Cardiac muscle cell (in vitro differentiated cells and primary cell): ENCODE data around the gene FBXL5. TPM values are rescaled to one million over a fixed set of nuclear protein-coding genes. Genes with fewer than 3 reads are reported as not detected.

Experiments used
- DNase-seq, 2 donors: peaks; one replicate each; pipeline versions ENCODE4 v3.0.0 to v3.0.0-alpha.2; 2010 to 2017; ENCODE audit warnings: low read depth in 1 of 2, low spot score in 1 of 2
- H3K27ac ChIP-seq: fragments of 200-600 bp; sonication (generic); 2 replicates; pipeline ENCODE4 v1.5.1; 2016
- H3K27me3 ChIP-seq: fragments of 200-600 bp; sonication (generic); 2 replicates; pipeline ENCODE4 v1.6.0; 2016; ENCODE audit warnings: control low read depth
- H3K36me3 ChIP-seq: fragments of 200-600 bp; sonication (generic); 2 replicates; pipeline ENCODE4 v1.5.1; 2016; ENCODE audit warnings: control low read depth
- H3K4me1 ChIP-seq: fragments of 200-600 bp; sonication (generic); 2 replicates; pipeline ENCODE4 v1.8.1; 2017; ENCODE audit warnings: low read depth, mild to moderate bottlenecking, mixed run types
- H3K4me3 ChIP-seq: fragments of 200-600 bp; sonication (generic); 2 replicates; pipeline ENCODE4 v1.5.1; 2016; ENCODE audit warnings: mild to moderate bottlenecking
- H3K9me3 ChIP-seq: fragments of 200-600 bp; sonication (generic); 2 replicates; pipeline ENCODE4 v1.5.1; 2017; ENCODE audit warnings: low read depth, mild to moderate bottlenecking, control low read depth
- polyA plus RNA-seq: library from polyadenylated mRNA; unstranded; fragments of >200 nt; fragmentation: Nextera tagmentation; extraction: Ambion mirVana; gene quantifications from 2 replicates; pipeline ENCODE4 v1.2.1, GENCODE V29; 2016
- total RNA-seq: library from RNA; depleted of rRNA; stranded (reverse); fragments of >200 nt; gene quantifications from 2 replicates; pipeline ENCODE4 v1.2.3, GENCODE V29; 2016
- TF ChIP-seq, protein P1 (sequence below): IDR thresholded peaks from 2 replicates; pipeline ENCODE4 v1.5.1; 2012; ENCODE audit warnings: low read depth, mild to moderate bottlenecking, low read length

FBXL5 gene, protein sequence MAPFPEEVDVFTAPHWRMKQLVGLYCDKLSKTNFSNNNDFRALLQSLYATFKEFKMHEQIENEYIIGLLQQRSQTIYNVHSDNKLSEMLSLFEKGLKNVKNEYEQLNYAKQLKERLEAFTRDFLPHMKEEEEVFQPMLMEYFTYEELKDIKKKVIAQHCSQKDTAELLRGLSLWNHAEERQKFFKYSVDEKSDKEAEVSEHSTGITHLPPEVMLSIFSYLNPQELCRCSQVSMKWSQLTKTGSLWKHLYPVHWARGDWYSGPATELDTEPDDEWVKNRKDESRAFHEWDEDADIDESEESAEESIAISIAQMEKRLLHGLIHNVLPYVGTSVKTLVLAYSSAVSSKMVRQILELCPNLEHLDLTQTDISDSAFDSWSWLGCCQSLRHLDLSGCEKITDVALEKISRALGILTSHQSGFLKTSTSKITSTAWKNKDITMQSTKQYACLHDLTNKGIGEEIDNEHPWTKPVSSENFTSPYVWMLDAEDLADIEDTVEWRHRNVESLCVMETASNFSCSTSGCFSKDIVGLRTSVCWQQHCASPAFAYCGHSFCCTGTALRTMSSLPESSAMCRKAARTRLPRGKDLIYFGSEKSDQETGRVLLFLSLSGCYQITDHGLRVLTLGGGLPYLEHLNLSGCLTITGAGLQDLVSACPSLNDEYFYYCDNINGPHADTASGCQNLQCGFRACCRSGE
- total RNA-seq (55.6 and 66.3 TPM in 2 replicates), polyA plus RNA-seq (39.0 and 96.5 TPM in 2 replicates)

DNA sequence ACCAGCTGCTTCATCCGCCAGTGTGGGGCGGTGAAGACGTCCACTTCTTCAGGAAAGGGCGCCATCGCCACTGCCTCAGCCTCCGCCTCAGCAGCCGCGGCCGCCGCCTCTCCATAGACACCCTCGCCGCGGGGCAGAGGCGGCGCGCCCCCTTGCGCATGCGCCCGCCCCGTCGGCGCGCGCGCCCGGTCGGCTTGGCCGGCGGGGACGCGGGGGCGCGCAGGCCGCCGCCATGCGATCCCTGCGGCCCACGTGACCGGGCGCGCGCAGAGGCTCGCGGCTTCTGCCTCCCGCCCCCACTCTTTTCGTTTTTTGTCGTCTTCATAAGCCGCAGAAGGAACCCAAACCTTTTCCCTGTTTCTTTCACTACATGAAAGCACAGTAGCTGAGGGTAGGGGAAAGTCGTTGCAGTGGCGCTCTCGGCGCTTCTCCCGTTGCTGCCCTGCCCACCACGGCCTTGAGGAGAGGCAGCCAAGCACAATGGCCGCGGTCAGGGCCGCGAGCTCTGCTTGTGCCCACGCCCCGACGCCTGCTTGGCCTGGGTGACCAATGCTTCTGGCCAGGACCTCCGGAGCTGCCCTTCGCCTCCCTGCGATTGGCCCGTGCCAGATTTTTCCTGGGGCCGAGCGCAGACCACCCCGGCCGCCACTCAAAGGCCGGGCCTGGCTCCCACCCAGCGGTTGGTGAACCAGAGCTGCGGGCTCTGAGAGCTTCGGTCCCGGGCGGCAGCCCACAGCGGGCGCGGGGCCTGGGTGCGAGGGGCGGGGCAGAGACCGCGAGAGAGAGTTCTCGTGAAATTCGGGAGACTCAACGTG is at the start of gene FBXL5:
FBXL5 (minus strand) TSS at position 135 of the 815 bp plus-strand sequence; CDS start at position 65, 70 bp downstream.
- TF ChIP-seq, protein P1, sequence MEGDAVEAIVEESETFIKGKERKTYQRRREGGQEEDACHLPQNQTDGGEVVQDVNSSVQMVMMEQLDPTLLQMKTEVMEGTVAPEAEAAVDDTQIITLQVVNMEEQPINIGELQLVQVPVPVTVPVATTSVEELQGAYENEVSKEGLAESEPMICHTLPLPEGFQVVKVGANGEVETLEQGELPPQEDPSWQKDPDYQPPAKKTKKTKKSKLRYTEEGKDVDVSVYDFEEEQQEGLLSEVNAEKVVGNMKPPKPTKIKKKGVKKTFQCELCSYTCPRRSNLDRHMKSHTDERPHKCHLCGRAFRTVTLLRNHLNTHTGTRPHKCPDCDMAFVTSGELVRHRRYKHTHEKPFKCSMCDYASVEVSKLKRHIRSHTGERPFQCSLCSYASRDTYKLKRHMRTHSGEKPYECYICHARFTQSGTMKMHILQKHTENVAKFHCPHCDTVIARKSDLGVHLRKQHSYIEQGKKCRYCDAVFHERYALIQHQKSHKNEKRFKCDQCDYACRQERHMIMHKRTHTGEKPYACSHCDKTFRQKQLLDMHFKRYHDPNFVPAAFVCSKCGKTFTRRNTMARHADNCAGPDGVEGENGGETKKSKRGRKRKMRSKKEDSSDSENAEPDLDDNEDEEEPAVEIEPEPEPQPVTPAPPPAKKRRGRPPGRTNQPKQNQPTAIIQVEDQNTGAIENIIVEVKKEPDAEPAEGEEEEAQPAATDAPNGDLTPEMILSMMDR, result no peak
- peaks cover 32% of the 10 kb centered on the region for H3K4me1 ChIP-seq
- H3K27me3 ChIP-seq, result no peaks in the 10 kb centered on the region
- H3K36me3 ChIP-seq, result no peaks in the 10 kb centered on the region
- peak; percentile 92 for DNase-seq
- peak within 1 kb of the TSS; percentile 91 for H3K4me3 ChIP-seq
- no peaks in the 10 kb centered on the region for H3K9me3 ChIP-seq
- peak within 1 kb of the TSS; percentile 98 for H3K27ac ChIP-seq

DNA sequence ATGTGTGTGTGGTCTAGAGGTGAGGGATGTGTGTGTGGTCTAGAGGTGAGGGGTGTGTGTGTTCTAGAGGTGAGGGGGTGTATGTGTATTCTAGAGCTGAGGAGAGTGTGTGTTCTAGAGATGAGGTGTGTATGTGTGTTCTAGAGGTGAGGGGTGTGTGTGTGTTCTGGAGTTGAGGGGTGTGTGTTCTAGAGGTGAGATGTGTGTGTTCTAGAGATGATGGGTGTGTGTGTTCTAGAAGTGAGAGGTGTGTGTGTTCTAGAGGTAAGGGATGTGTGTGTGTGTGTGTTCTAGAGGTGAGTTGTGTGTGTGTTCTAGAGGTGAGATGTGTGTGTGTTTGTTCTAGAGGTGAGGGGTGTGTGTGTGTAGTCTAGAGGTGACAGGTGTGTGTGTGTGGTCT is 49.0 kb upstream of the FBXL5 start:
- Histone ChIP-seq H3K36me3 (no peaks in the 10 kb centered on the region), H3K4me3 (no peak overlapping the region), H3K27ac (no peak overlapping the region)

DNA sequence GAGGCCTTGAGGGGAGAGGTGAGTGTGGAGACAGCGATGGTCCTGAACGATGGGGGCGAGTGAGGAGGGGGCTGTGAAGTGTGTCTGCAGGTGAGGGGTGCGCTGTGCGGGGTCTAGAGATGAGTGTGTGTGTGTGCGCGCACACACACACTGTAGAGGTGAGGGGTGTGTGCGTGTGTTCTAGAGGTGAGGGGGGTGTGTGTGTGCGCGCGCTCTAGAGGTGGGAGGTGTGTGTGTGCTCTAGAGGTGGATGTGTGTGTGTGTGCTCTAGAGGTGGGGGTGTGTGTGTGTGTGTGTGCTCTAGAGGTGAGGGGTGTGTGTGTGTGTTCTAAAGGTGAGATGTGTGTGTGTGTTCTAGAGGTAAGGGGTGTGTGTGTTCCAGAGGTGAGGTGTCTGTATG is 48.3 kb upstream of the FBXL5 start:
- H3K4me3 ChIP-seq, result no peak overlapping the region
- no peaks in the 10 kb centered on the region for H3K9me3 ChIP-seq
- peaks cover 5% of the 10 kb centered on the region for H3K27me3 ChIP-seq
- peaks cover 17% of the 10 kb centered on the region for H3K4me1 ChIP-seq
- H3K36me3 ChIP-seq, result no peaks in the 10 kb centered on the region
- DNase-seq, result no peak
- TF ChIP-seq, protein P1, result no peak
- no peak overlapping the region for H3K27ac ChIP-seq

More for the DNA sequence above, 49.0 kb upstream of the FBXL5 start:
- TF ChIP-seq, protein P1, result no peak
- peaks cover 17% of the 10 kb centered on the region for H3K4me1 ChIP-seq
- peaks cover 5% of the 10 kb centered on the region for H3K27me3 ChIP-seq
- DNase-seq, result no peak
- no peaks in the 10 kb centered on the region for H3K9me3 ChIP-seq

DNA sequence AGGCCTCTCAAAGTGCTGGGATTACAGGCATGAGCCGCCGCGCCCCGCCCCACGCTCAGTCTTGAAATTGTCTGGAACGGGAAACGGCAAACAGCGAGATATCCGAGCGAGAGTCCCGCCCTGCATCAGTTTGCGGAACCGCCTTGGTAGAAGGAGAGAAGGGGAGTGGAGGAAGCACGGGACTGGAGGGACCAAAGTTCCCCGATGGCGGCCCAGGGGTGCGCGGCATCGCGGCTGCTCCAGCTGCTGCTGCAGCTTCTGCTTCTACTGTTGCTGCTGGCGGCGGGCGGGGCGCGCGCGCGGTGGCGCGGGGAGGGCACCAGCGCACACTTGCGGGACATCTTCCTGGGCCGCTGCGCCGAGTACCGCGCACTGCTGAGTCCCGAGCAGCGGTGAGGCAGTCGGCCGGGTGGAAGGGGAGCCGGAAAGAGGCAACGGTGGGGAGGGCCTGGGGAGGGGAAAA is 47.8 kb upstream of the FBXL5 start, which contains the start of gene BST1:
BST1 (plus strand) TSS at position 125 of the 463 bp plus-strand sequence; CDS start at position 205, 80 bp downstream.
- Histone ChIP-seq H3K36me3 (no peaks in the 10 kb centered on the region), H3K9me3 (no peaks in the 10 kb centered on the region), H3K4me3 (peak within 1 kb of the TSS; percentile 15), H3K27me3 (peaks cover 5% of the 10 kb centered on the region), H3K4me1 (peaks cover 17% of the 10 kb centered on the region), H3K27ac (no peak within 1 kb of the TSS)
- TF ChIP-seq, protein P1, result no peak
- peak in 1 of 2 donors; percentile 77 for DNase-seq

DNA sequence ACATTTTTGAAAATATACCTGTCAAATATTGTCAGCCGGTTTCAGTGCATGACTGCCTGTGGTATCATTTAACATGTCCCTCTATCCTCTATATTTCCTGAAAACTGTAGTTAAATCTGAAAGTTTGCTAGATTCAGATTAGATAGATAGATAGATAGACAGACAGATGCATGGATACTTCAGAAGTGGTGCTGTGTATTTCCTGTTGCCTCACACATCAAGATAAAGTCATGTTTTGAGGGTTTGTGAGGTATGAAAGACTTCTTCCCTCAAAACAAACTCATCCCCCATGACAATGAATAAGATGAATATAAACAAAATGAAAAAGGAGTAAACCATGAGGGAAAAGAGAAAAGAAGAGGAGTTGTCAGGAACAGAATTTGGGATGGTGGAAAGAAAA is 41.7 kb upstream of the FBXL5 start:
- no peak for DNase-seq

More for the DNA sequence above, 41.7 kb upstream of the FBXL5 start:
- Histone ChIP-seq H3K9me3 (no peaks in the 10 kb centered on the region), H3K4me1 (no peaks in the 10 kb centered on the region), H3K4me3 (no peak overlapping the region), H3K27me3 (no peaks in the 10 kb centered on the region), H3K27ac (no peak overlapping the region), H3K36me3 (no peaks in the 10 kb centered on the region)
- TF ChIP-seq, protein P1, result no peak
